ENCODE data around the gene ZNF362.

GRCh38 chr1:33260439-33260838 lies 4.1 kb downstream of the ZNF362 start:
- TF ChIP-seq POLR2A (IDR thresholded peaks at IDR 0.05) (no peak), CTCF (IDR thresholded peaks at IDR 0.05) (no peak)
